ENCODE data around the gene PTPN14.

DNA sequence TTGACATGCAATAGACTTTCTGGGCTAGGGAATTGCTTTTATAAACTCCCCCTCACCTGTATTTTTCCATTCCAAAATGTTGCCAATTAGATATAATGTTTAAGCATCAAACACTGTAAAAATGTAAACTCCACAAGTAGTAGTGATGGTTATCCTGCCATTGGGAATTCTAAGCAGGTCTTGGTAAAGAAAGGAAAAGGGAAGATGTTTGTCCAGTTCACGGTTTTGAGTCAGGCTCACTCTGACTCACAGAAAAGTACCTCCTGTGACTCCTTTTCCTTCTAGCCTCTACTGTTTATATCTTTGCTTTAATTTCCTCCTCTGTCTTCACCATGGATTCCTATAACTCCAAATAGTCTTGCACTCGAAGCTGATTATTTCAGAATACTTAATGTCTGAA, 19.0 kb upstream of the PTPN14 start:
- no peak for TF ChIP-seq POLR2A (IDR thresholded peaks at IDR 0.05; ENCODE audit: low read length)
- no peak for TF ChIP-seq GATA1 (IDR thresholded peaks at IDR 0.05; ENCODE audit: low read depth, low read length)
